Ureter (tissue), 1 donor: ENCODE measurements around the gene G3BP1. TPM values are rescaled to one million over a fixed set of nuclear protein-coding genes. Genes with fewer than 3 reads are reported as not detected.
A peak's percentile ranks its signal among the peaks of the same experiment; 100 is the strongest.
"Not testable (repeated sequence)": the region's sequence is repeated elsewhere in the genome, so short reads cannot be mapped to it uniquely, and the experiment has no call there.

Source experiments
- DNase-seq: peaks from one replicate; pipeline ENCODE4 v3.0.0-alpha.2; 2020; ENCODE audit warnings: low spot score
- total RNA-seq: library from RNA; stranded (reverse); gene quantifications from one replicate; pipeline ENCODE4 v1.2.4, GENCODE V29; 2023
- donor health status: DM: yes; HTN: yes; CAD: no.

G3BP1 gene
- total RNA-seq, 1 donor from 2014 or later: 209 TPM

GRCh38 chr5:151755383-151755782 is 16.4 kb upstream of the G3BP1 start:
- DNase-seq: no peak

GRCh38 chr5:151757233-151758140 is 14.3 kb upstream of the G3BP1 start:
- DNase-seq: no peak

- no peak for DNase-seq
Measured at GRCh38 chr5:151758141-151758429, 13.7 kb upstream of the G3BP1 start.

GRCh38 chr5:151758430-151759241 is 13.1 kb upstream of the G3BP1 start, which contains the start of gene ATOX1:
Gene ATOX1 (minus strand): TSS chr5:151758631. CDS start chr5:151758551, 80 bp downstream.
- DNase-seq: peak; percentile 93

GRCh38 chr5:151764801-151765200 is 7.0 kb upstream of the G3BP1 start:
- DNase-seq: no peak

GRCh38 chr5:151766975-151767374 is 4.8 kb upstream of the G3BP1 start:
- DNase-seq: no peak

GRCh38 chr5:151770383-151771258 is 1.1 kb upstream of the G3BP1 start:
- DNase-seq: peak; percentile 79

GRCh38 chr5:151772029-151772845 is 483 bp downstream of the G3BP1 start:
- peak; percentile 59 for DNase-seq

GRCh38 chr5:151772846-151773561 is 1.2 kb downstream of the G3BP1 start:
- DNase-seq: no peak

GRCh38 chr5:151773951-151774350 is 2.2 kb downstream of the G3BP1 start:
- no peak for DNase-seq

- DNase-seq: no peak
Measured at GRCh38 chr5:151775025-151775606, 3.4 kb downstream of the G3BP1 start.

- DNase-seq: no peak
Measured at GRCh38 chr5:151779531-151780125, 7.9 kb downstream of the G3BP1 start.

GRCh38 chr5:151780348-151780747 is 8.6 kb downstream of the G3BP1 start:
- no peak for DNase-seq

GRCh38 chr5:151781201-151781600 is 9.4 kb downstream of the G3BP1 start:
- no peak for DNase-seq

GRCh38 chr5:151783664-151784063 is 11.9 kb downstream of the G3BP1 start:
- not testable (repeated sequence) for DNase-seq

- DNase-seq: no peak
Measured at GRCh38 chr5:151784141-151784540, 12.4 kb downstream of the G3BP1 start.

GRCh38 chr5:151786468-151786867 is 14.7 kb downstream of the G3BP1 start:
- DNase-seq: no peak

- DNase-seq: no peak
Measured at GRCh38 chr5:151787817-151788216, 16.1 kb downstream of the G3BP1 start.

GRCh38 chr5:151793358-151793757 is 21.6 kb downstream of the G3BP1 start:
- DNase-seq: no peak
